AG10803 (cell line): Measurements from ENCODE around the gene C6orf62.
"Not testable (repeated sequence)": the region's sequence is repeated elsewhere in the genome, so short reads cannot be mapped to it uniquely, and the experiment has no call there.

ENCODE experiments used
- DNase-seq: peaks from one replicate; pipeline ENCODE4 v3.0.0; 2010; ENCODE audit warnings: low read depth
- H3K4me3 ChIP-seq: 2 replicates; pipeline ENCODE4 v1.5.1; 2011; ENCODE audit warnings: mild to moderate bottlenecking, low read length, control low read depth
- CTCF ChIP-seq: conservative IDR thresholded peaks from 2 replicates; pipeline ENCODE4 v1.5.1; 2011; ENCODE audit warnings: mild to moderate bottlenecking, low read length, control low read depth, inconsistent platforms

C6orf62 gene

GRCh38 chr6:24689964-24690363, 29.0 kb downstream of the C6orf62 start:
- no peak for TF ChIP-seq CTCF
- DNase-seq = peak; percentile 33
- H3K4me3 ChIP-seq = no peak overlapping the region

- DNase-seq = no peak
- TF ChIP-seq CTCF = no peak
Measured at GRCh38 chr6:24686946-24687345, 32.0 kb downstream of the C6orf62 start.

GRCh38 chr6:24686408-24686807, 32.5 kb downstream of the C6orf62 start:
- no peak for DNase-seq
- H3K4me3 ChIP-seq = no peak overlapping the region
- no peak for TF ChIP-seq CTCF

More at GRCh38 chr6:24686946-24687345, 32.0 kb downstream of the C6orf62 start:
- H3K4me3 ChIP-seq = no peak overlapping the region

GRCh38 chr6:24683297-24684296, 35.4 kb downstream of the C6orf62 start:
- no peak overlapping the region for H3K4me3 ChIP-seq
- no peak for DNase-seq
- TF ChIP-seq CTCF = no peak

- DNase-seq = no peak
Measured at GRCh38 chr6:24680582-24680981, 38.4 kb downstream of the C6orf62 start.

GRCh38 chr6:24678792-24679352, 40.1 kb downstream of the C6orf62 start:
- DNase-seq, H3K4me3 ChIP-seq: not testable (repeated sequence)

More at GRCh38 chr6:24680582-24680981, 38.4 kb downstream of the C6orf62 start:
- no peak overlapping the region for H3K4me3 ChIP-seq
- TF ChIP-seq CTCF = no peak

- no peak overlapping the region for H3K4me3 ChIP-seq
- TF ChIP-seq CTCF = no peak
- DNase-seq = no peak
Measured at GRCh38 chr6:24673625-24674024, 45.3 kb downstream of the C6orf62 start.
